ENCODE data around the gene KRT32.

GRCh38 chr17:41446806-41447205 lies 20.4 kb downstream of the KRT32 start:
- TF ChIP-seq CTCF (IDR thresholded peaks at IDR 0.05) (no peak), POLR2A (IDR thresholded peaks at IDR 0.05) (no peak), EP300 (IDR thresholded peaks at IDR 0.05) (no peak), POLR2AphosphoS5 (IDR thresholded peaks at IDR 0.05) (no peak)

Measured in sigmoid colon (tissue), 4 donors.